OCI-LY1 (cell line): ENCODE data around the gene GJA10.

Source experiments
- H2AFZ ChIP-seq: fragments of 200-600 bp; sonication (generic), shearing (Covaris generic); 2 replicates; pipeline ENCODE4 v1.6.0; 2014; ENCODE audit warnings: antibody characterized with exemption, mild to moderate bottlenecking, low read length
- H3F3A ChIP-seq: fragments of 200-600 bp; sonication (generic), shearing (Covaris generic); 2 replicates; pipeline ENCODE4 v1.6.0; 2014; ENCODE audit warnings: mild to moderate bottlenecking, antibody characterized with exemption, low read length, moderate library complexity; ENCODE audit not compliant: insufficient read depth
- H3K27ac ChIP-seq: fragments of 200-600 bp; sonication (generic); 2 replicates; pipeline ENCODE4 v1.5.1; 2014; ENCODE audit warnings: low read length, mixed run types, mild to moderate bottlenecking, low read depth; ENCODE audit not compliant: poor library complexity, severe bottlenecking
- H3K27me3 ChIP-seq: fragments of 200-600 bp; sonication (generic); 2 replicates; pipeline ENCODE4 v1.6.0; 2014; ENCODE audit warnings: antibody characterized with exemption, mild to moderate bottlenecking, low read length, moderate library complexity; ENCODE audit not compliant: insufficient read depth
- H3K36me3 ChIP-seq: fragments of 200-600 bp; sonication (generic); 2 replicates; pipeline ENCODE4 v1.6.1; 2014; ENCODE audit warnings: mild to moderate bottlenecking, antibody characterized with exemption, low read length, moderate library complexity, mixed read lengths; ENCODE audit not compliant: insufficient read depth
- H3K4me1 ChIP-seq: fragments of 200-600 bp; sonication (generic); 2 replicates; pipeline ENCODE4 v1.5.1; 2014; ENCODE audit warnings: mild to moderate bottlenecking, low read length, moderate library complexity; ENCODE audit not compliant: insufficient read depth, severe bottlenecking
- H3K4me2 ChIP-seq: fragments of 200-600 bp; sonication (generic), shearing (Covaris generic); 2 replicates; pipeline ENCODE4 v1.6.1; 2014; ENCODE audit warnings: low read length
- H3K4me3 ChIP-seq: fragments of 200-600 bp; sonication (generic); 2 replicates; pipeline ENCODE4 v1.5.1; 2014; ENCODE audit warnings: low read length, low read depth, mild to moderate bottlenecking, mixed read lengths; ENCODE audit not compliant: poor library complexity, severe bottlenecking
- H3K79me2 ChIP-seq: fragments of 200-600 bp; shearing (Covaris generic); 2 replicates; pipeline ENCODE4 v1.6.1; 2016; ENCODE audit warnings: mixed run types, low read length, mixed read lengths; ENCODE audit not compliant: insufficient read depth
- H3K9ac ChIP-seq: fragments of 200-600 bp; sonication (generic), shearing (Covaris generic); 2 replicates; pipeline ENCODE4 v1.6.1; 2014; ENCODE audit warnings: mild to moderate bottlenecking, low read length, mixed read lengths
- H3K9me2 ChIP-seq: fragments of 200-600 bp; sonication (generic), shearing (Covaris generic); 2 replicates; pipeline ENCODE4 v1.6.1; 2014; ENCODE audit warnings: low read depth, mild to moderate bottlenecking, low read length, mixed read lengths
- H3K9me3 ChIP-seq: fragments of 200-600 bp; shearing (Covaris generic); 2 replicates; pipeline ENCODE4 v1.6.1; 2014; ENCODE audit warnings: low read length, mixed read lengths
- H4K20me1 ChIP-seq: fragments of 200-600 bp; sonication (generic), shearing (Covaris generic); 2 replicates; pipeline ENCODE4 v1.6.0; 2016; ENCODE audit warnings: mild to moderate bottlenecking, low read length; ENCODE audit not compliant: insufficient read depth
- EZH2 ChIP-seq: fragments of 200-600 bp; sonication (generic), shearing (Covaris generic); IDR thresholded peaks from 2 replicates; pipeline ENCODE4 v1.8.0; 2017; ENCODE audit warnings: borderline replicate concordance, mixed run types, mild to moderate bottlenecking, antibody characterized with exemption, low read length, moderate library complexity, mixed read lengths
- TF ChIP-seq, protein P1 (sequence below): fragments of 200-600 bp; sonication (generic), shearing (Covaris generic); IDR thresholded peaks from 2 replicates; pipeline ENCODE4 v1.5.1; 2017; ENCODE audit warnings: mild to moderate bottlenecking, antibody characterized with exemption, low read length, moderate library complexity, mixed read lengths

GJA10 gene

DNA sequence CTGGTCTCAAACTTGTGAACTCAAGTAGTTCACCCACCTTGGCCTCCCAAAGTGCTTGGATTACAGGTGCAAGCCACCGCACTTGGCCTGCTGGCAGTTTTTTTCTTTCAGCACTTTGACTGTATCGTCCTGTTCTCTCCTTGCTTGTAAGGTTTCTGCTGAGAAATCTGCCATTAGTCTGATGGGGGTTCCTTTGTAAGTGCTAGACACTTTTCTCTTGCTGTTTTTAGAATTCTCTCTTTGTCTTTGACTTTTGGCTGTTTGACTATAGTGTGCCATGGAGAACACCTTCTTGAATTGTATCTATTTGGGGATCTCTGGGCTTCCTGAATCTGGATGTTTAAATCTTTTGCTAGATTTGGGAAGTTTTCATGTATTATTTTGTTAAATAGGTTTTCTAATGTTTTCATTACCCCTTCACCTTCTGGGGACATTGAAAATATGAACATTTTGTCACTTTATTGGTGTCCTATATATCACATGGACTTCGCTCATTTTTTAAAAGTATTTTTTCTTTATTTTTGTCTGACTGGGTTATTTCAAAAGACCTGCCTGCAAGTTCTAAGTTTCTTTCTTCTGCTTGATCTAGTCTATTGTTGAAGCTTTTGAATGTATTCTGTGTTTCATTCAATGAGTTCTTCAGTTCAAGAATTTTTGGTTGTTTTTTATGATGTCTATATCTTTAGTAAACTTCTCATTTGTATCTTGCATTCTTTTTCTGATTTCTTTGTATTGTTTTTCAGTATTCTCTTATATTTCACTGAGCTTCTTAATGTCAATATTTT is 22.1 kb downstream of the GJA10 start:
- Histone ChIP-seq H3K4me1 (no peaks in the 10 kb centered on the region), H4K20me1 (no peaks in the 10 kb centered on the region), H3F3A (no peaks in the 10 kb centered on the region), H3K36me3 (no peaks in the 10 kb centered on the region; the same call in 1 of the 2 replicates), H3K27ac (no peak overlapping the region), H3K4me2 (no peak overlapping the region), H3K4me3 (no peak overlapping the region), H2AFZ (no peak overlapping the region), H3K79me2 (no peaks in the 10 kb centered on the region), H3K27me3 (no peaks in the 10 kb centered on the region), H3K9ac (no peak overlapping the region), H3K9me3 (peaks cover 4% of the 10 kb centered on the region), H3K9me2 (no peaks in the 10 kb centered on the region)
- no peak for TF ChIP-seq EZH2
- TF ChIP-seq, protein P1, sequence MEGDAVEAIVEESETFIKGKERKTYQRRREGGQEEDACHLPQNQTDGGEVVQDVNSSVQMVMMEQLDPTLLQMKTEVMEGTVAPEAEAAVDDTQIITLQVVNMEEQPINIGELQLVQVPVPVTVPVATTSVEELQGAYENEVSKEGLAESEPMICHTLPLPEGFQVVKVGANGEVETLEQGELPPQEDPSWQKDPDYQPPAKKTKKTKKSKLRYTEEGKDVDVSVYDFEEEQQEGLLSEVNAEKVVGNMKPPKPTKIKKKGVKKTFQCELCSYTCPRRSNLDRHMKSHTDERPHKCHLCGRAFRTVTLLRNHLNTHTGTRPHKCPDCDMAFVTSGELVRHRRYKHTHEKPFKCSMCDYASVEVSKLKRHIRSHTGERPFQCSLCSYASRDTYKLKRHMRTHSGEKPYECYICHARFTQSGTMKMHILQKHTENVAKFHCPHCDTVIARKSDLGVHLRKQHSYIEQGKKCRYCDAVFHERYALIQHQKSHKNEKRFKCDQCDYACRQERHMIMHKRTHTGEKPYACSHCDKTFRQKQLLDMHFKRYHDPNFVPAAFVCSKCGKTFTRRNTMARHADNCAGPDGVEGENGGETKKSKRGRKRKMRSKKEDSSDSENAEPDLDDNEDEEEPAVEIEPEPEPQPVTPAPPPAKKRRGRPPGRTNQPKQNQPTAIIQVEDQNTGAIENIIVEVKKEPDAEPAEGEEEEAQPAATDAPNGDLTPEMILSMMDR, result no peak

DNA sequence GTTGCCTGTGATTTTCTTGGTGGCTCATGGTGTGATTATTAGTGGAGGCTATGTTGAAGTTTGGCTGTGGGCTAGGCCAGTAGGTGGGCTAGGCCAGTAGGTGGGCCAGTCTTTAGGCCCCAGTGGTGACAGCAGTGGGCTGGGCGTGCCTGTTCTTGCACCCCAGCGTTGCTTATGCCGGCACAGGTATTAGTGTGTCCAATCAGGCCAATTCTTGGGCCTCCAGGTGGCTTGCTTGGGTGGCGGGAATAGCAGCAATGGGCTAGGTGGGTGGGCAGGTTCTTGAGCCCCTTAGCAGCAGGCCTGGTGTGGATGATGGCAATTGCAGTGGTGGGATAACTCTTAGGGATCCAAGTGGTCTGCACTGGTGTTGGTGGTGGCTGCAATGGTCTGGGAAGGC is 22.9 kb downstream of the GJA10 start:
- Histone ChIP-seq H3K9me3 (peaks cover 4% of the 10 kb centered on the region), H3K4me3 (no peak overlapping the region), H3K27me3 (no peaks in the 10 kb centered on the region), H2AFZ (no peak overlapping the region), H3K4me1 (no peaks in the 10 kb centered on the region), H3K79me2 (no peaks in the 10 kb centered on the region), H3K27ac (no peak overlapping the region), H3K9me2 (no peaks in the 10 kb centered on the region), H4K20me1 (no peaks in the 10 kb centered on the region), H3K4me2 (no peak overlapping the region), H3F3A (no peaks in the 10 kb centered on the region), H3K9ac (no peak overlapping the region), H3K36me3 (no peaks in the 10 kb centered on the region; the same call in 1 of the 2 replicates)
- TF ChIP-seq, protein P1, result no peak
- TF ChIP-seq EZH2, result no peak

DNA sequence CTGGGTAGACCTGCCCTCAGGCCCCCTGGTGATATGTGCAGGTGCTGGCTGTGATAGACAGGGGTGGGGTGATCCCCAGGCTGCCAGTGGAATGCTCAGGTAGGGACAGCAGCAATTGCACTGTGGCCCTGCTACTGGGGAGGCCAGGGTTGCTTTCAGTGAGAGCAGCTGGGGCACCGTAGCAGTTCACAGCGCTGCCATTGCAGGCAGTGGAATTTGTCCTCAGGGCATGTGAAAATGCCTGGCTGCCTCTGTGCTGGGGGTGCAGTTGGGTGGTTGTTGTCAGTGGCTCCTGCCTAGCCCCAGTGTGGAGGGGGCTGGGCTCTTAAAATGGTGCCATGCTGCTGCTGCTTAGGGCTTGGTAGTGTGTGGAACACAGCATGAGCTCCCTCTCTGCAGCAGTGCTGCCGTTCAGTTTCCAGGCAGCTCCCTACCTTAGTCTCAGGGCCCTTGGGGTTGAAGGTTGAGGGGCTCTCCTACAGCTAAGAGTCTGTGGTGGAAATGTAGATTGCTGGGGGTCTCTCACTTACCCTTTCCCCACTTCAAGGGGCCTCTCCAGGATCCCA is 23.6 kb downstream of the GJA10 start:
- H3K27me3 ChIP-seq, result no peaks in the 10 kb centered on the region
- H3K36me3 ChIP-seq, result no peaks in the 10 kb centered on the region; the same call in 1 of the 2 replicates
- no peak overlapping the region for H3K27ac ChIP-seq
- H3K4me1 ChIP-seq, result no peaks in the 10 kb centered on the region
- no peaks in the 10 kb centered on the region for H3F3A ChIP-seq
- no peak overlapping the region for H3K4me2 ChIP-seq
- no peak overlapping the region for H3K4me3 ChIP-seq
- no peaks in the 10 kb centered on the region for H3K9me2 ChIP-seq
- no peak overlapping the region for H2AFZ ChIP-seq
- peaks cover 4% of the 10 kb centered on the region for H3K9me3 ChIP-seq
- no peak for TF ChIP-seq EZH2
- TF ChIP-seq, protein P1, result no peak
- H3K9ac ChIP-seq, result no peak overlapping the region
- no peaks in the 10 kb centered on the region for H3K79me2 ChIP-seq
- no peaks in the 10 kb centered on the region for H4K20me1 ChIP-seq
